ENCODE results near the gene LRRC3C.

- TF ChIP-seq, protein P1, sequence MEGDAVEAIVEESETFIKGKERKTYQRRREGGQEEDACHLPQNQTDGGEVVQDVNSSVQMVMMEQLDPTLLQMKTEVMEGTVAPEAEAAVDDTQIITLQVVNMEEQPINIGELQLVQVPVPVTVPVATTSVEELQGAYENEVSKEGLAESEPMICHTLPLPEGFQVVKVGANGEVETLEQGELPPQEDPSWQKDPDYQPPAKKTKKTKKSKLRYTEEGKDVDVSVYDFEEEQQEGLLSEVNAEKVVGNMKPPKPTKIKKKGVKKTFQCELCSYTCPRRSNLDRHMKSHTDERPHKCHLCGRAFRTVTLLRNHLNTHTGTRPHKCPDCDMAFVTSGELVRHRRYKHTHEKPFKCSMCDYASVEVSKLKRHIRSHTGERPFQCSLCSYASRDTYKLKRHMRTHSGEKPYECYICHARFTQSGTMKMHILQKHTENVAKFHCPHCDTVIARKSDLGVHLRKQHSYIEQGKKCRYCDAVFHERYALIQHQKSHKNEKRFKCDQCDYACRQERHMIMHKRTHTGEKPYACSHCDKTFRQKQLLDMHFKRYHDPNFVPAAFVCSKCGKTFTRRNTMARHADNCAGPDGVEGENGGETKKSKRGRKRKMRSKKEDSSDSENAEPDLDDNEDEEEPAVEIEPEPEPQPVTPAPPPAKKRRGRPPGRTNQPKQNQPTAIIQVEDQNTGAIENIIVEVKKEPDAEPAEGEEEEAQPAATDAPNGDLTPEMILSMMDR (IDR thresholded peaks at IDR 0.05; ENCODE audit: low read length): no peak
- TF ChIP-seq EZH2phosphoT487 (IDR thresholded peaks at IDR 0.05; ENCODE audit: low read length): no peak
Measured at GRCh38 chr17:39955726-39956225, 28.2 kb downstream of the LRRC3C start.

Measured in MM.1S (cell line).